Measurements from ENCODE around the gene CAPN14.

DNA sequence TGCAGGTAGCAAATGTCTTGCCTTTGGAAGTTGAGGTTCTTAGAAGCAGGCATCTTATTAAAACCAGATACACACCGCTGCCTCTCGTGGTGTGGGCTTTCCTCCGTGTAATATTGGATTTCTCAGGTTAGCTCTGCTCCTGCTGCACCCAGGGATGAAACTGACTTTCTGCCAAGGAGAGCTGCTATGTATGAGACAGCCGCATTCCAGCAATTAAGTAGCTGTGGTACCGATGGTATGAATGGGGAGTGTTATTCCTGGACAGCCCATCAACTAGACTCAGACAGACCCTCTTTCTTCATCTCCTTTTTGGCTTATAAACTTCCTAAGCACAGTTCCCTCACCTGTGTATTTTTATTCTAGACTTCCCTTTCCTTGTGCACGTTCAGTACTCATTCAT, 9.8 kb upstream of the CAPN14 start:
- TF ChIP-seq POLR2A (IDR thresholded peaks at IDR 0.05) (no peak), POLR2AphosphoS5 (IDR thresholded peaks at IDR 0.05) (no peak)
- TF ChIP-seq, protein P1, sequence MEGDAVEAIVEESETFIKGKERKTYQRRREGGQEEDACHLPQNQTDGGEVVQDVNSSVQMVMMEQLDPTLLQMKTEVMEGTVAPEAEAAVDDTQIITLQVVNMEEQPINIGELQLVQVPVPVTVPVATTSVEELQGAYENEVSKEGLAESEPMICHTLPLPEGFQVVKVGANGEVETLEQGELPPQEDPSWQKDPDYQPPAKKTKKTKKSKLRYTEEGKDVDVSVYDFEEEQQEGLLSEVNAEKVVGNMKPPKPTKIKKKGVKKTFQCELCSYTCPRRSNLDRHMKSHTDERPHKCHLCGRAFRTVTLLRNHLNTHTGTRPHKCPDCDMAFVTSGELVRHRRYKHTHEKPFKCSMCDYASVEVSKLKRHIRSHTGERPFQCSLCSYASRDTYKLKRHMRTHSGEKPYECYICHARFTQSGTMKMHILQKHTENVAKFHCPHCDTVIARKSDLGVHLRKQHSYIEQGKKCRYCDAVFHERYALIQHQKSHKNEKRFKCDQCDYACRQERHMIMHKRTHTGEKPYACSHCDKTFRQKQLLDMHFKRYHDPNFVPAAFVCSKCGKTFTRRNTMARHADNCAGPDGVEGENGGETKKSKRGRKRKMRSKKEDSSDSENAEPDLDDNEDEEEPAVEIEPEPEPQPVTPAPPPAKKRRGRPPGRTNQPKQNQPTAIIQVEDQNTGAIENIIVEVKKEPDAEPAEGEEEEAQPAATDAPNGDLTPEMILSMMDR (IDR thresholded peaks at IDR 0.05) = no peak
